Activated CD8-positive, alpha-beta memory T cell treated with anti-CD3 and anti-CD28 coated beads, Interleukin-2, amount 50 U/mL, for 24 hours (primary cell): ENCODE measurements around the gene CORO1A.
"Not testable (repeated sequence)": the region's sequence is repeated elsewhere in the genome, so short reads cannot be mapped to it uniquely, and the experiment has no call there.

Source experiments
- DNase-seq: peaks from one replicate; pipeline ENCODE4 v3.0.0-alpha.2; 2020; ENCODE audit errors: extremely low read depth

CORO1A gene

GRCh38 chr16:30183233-30184095, at the start of gene CORO1A:
CORO1A (plus strand) TSS chr16:30183602; CDS start chr16:30185210, 1,608 bp downstream.
- DNase-seq: peak; percentile 59

DNA sequence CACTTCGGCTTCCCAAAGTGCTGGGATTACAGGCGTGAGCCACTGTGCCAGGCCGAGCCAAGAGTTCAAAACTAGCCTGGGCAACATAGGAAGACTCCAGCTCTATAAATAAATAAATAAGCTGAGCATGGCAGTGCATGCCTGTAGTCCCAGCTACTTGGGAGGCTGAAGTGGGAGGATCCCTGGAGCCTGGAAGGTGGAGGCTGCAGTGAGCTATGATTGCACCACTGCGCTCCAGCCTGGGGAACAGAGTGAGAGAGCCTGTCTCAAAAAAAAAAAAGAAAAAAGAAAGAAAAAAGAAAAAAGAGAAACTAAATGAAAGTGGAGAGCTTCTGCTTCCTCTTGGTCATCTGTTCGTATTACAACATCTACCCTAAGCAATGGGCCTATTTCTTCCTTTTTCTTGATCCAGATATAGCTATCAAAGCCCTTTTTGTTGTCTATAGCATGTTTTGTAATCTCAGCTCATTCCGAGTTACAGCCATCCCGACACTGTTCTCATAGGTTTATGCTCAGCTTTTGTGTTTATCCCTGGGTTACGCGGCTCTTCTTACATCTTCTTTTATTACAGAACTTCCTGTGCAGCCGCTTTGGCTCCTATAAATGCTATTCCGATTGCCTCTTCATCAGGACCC, 46.3 kb upstream of the CORO1A start:
- DNase-seq: no peak

DNA sequence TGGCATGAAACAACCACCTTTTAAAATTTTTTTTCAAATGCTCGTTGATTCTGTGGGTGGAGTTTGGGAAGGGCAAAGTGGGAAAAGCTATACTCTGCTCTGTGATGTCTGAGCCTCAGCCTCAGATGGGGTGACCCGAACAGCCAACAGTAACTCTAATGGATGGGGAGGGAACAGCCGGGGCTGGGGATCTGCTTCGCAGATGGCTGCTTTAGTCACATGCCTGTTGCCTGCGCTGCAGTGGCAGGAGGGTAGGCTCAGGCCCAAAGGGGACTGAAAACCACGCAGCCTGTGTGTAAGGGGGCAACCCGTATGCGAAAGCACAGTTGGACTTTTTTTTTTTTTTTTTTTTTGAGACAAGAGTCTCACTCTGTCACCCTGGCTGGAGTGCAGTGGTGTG, 45.5 kb upstream of the CORO1A start:
- DNase-seq: no peak

DNA sequence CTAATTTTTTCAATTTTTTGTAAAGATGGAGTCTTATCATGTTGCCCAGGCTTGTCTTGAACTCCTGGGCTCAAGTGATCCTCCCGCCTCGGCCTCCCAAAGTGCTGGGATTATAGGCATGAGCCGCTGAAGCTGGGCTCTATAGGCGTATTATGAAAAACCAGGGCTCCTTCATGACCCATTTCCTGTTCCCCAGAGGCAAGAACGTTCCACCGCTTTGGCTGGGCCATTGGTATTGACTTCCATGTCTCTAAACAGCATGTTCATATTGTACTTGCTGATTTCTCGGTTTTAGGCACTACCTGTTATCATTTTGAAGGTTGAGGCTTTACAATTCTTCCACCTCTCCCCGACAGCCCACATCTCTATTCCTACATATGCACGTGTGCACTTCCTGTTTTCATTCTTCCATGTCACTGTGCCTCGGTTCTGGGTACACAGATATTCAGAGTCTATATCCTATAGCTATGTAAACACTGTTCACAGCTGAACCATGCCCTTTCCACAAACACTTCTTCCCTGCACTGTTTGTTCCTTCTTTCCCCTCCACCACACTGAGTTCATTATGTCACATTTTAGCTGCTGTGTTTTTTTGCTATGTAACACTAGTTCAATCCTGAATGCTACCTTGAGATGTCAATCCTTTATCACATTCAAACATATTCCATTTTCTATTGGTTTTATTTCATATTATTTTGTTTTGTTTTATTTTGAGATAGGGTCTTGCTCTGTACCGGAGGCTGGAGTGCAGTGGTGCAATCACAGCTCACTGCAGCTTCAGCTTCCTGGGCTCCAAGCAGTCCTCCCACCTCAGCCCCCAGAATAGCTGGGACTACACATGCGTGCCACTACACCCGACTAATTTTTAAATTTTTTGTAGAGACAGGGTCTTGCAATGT, 43.6 kb upstream of the CORO1A start:
- no peak for DNase-seq

DNA sequence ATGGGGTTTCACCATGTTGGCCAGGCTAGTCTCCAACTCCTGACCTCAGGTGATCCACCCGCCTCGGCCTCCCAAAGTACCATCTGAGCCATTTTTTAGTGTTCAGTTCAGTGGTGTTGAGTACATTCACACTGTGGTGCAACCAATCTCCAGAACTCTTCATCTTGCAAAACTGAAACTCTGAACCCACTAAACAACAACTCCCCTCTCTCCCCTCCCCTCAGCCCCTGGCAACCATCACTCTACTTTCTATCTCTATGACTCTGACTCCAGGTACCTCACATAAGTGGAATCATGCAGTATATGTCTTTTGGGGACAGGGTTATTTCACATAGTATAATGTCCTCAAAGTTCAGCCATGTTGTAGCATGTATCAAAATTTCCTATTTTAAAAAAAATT, 41.7 kb upstream of the CORO1A start:
- no peak for DNase-seq

DNA sequence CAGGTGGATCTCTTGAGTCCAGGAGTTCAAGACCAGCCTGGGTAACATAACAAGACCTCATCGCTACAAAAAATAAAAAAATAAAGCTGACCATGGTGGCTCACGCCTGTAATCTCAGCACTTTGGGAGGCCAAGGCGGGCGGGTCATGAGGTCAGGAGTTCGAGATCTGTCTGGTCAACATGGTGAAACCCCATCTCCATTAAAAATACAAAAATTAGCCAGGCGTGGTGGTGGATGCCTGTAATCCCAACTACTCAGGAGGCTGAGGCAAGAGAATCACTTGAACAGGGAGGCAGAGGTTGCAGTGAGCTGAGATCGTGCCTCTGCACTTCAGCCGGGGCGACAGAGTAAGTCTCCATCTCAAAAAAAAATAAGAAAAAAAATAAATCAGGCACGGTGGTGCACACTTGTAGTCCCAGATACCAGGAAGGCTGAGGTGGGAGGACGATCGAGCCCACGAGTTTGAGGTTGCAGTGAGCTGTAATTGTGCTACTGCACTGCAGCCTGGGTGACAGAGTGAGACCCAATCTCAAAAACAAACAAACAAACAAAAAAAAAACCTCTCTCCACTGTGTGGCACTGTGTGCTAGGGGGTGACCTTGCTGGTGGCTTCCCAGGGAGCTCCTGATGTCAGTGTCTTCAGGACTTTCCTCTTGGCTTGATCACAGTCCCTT, 40.6 kb upstream of the CORO1A start:
- DNase-seq: no peak

- no peak for DNase-seq
Observed at GRCh38 chr16:30143347-30143702, 40.1 kb upstream of the CORO1A start.

- no peak for DNase-seq
Observed at GRCh38 chr16:30144017-30144416, 39.4 kb upstream of the CORO1A start.

- no peak for DNase-seq
Observed at GRCh38 chr16:30144917-30145316, 38.5 kb upstream of the CORO1A start.

DNA sequence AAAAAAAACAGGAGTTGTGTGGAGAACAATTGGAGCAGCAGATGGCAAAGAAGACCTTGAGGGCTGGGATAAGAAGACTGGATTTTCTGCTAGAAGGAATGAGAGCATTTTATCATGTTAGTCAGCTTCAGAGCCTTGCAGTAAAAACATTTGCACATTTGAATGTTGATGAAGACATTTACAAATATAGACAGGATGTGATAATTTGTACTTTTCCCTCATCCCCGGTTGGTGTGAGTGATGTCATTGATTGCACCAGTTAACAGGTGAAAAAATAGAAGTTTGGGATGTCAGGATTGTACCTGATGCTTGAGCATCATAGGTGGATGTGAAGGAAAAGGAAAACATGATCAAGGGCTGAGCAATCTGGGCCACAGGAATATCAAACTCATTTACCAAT, 37.7 kb upstream of the CORO1A start:
- no peak for DNase-seq

GRCh38 chr16:30147843-30148510, 35.4 kb upstream of the CORO1A start:
- no peak for DNase-seq

GRCh38 chr16:30149250-30149930, 34.0 kb upstream of the CORO1A start:
- DNase-seq: no peak

- no peak for DNase-seq
Observed at GRCh38 chr16:30151091-30151490, 32.3 kb upstream of the CORO1A start.

DNA sequence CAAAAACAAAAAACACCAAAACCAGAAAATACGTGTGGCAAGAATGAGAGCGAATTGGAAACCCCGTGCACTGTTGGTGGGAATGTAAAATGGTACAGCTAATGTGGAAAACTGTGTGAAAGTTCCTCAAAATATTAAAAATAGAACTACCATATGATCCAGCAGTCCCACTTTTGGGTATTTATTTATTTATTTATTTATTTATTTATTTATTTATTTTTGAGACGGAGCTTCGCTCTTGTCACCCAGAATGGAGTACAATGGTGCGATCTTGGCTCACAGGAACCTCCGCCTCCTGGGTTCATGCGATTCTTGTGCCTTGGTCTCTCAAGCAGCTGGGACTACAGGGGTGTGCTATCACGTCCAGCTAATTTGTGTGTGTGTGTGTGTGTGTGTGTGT, 30.9 kb upstream of the CORO1A start:
- DNase-seq: no peak

- no peak for DNase-seq
Observed at GRCh38 chr16:30155188-30155587, 28.2 kb upstream of the CORO1A start.

GRCh38 chr16:30157214-30157613, 26.2 kb upstream of the CORO1A start:
- DNase-seq: no peak

DNA sequence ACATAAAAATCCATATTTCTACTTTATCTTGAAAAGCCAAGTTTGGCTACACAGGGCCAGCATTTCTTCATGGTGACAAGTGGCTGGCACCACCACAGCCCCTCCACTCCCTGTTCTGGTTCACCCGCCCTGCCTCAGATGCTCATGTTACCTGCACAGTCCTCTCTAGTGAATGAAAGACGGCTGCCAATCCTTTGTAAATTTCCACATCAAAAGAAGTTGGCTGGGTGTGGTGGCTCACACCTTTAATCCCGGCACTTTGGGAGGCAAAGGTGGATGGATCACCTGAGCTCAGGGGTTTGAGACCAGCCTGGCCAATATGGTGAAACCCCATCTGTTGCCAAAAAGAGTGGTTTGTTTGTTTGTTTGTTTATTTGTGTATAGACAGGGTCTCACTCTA, 19.9 kb upstream of the CORO1A start:
- no peak for DNase-seq

- no peak for DNase-seq
Observed at GRCh38 chr16:30166202-30166902, 17.1 kb upstream of the CORO1A start.

DNA sequence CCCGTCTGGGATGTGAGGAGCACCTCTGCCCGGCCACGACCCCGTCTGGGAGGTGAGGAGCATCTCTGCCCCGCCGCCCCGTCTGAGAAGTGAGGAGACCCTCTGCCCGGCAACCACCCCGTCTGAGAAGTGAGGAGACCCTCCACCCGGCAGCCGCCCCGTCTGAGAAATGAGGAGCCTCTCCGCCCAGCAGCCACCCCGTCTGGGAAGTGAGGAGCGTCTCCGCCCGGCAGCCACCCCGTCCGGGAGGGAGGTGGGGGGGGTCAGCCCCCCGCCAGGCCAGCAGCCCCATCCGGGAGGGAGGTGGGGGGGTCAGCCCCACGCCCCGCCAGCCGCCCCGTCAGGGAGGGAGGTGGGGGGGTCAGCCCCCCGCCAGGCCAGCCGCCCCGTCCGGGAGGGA, 14.7 kb upstream of the CORO1A start:
- DNase-seq: not testable (repeated sequence)

- DNase-seq: not testable (repeated sequence)
Observed at GRCh38 chr16:30169416-30169815, 14.0 kb upstream of the CORO1A start.
